Large intestine (tissue), 3 donors: ENCODE data around the gene CCDC24. TPM values are rescaled to one million over a fixed set of nuclear protein-coding genes. Genes with fewer than 3 reads are reported as not detected.

Source experiments
- DNase-seq, 2 donors: peaks; one replicate each; pipeline versions ENCODE4 v3.0.0 to v3.0.0-alpha.2; 2013
- H3K27ac ChIP-seq: one replicate; pipeline ENCODE4 v1.5.1; 2013; ENCODE audit warnings: low read length
- H3K27me3 ChIP-seq: 2 replicates; pipeline ENCODE4 v1.6.1; 2013; ENCODE audit warnings: low read length; ENCODE audit not compliant: control insufficient read depth, insufficient read depth
- H3K36me3 ChIP-seq: 2 replicates; pipeline ENCODE4 v1.6.1; 2013; ENCODE audit warnings: low read length; ENCODE audit not compliant: control insufficient read depth, insufficient read depth
- H3K4me1 ChIP-seq: one replicate; pipeline ENCODE4 v1.6.1; 2013; ENCODE audit warnings: low read length; ENCODE audit not compliant: control insufficient read depth, insufficient read depth
- H3K4me3 ChIP-seq: one replicate; pipeline ENCODE4 v1.5.1; 2013; ENCODE audit warnings: low read length
- H3K9me3 ChIP-seq: one replicate; pipeline ENCODE4 v1.6.1; 2013; ENCODE audit warnings: mild to moderate bottlenecking, low read depth, low read length, moderate library complexity; ENCODE audit not compliant: control insufficient read depth
- WGBS: methylation state at CpG from one replicate; pipeline ENCODE4 v1.1.5; 2013; ENCODE audit warnings: low lambda C conversion rate; ENCODE audit not compliant: insufficient coverage; 5-methylcytosine and 5-hydroxymethylcytosine counted together
- polyA plus RNA-seq: library from polyadenylated mRNA; unstranded; fragments of 120-200 nt; gene quantifications from one replicate; pipeline ENCODE4 v1.2.1, GENCODE V29; 2013

CCDC24 gene
- polyA plus RNA-seq, 1 donor = 23.4 TPM

- Histone ChIP-seq H3K4me1 (peaks cover 29% of the 10 kb centered on the region), H3K9me3 (no peaks in the 10 kb centered on the region), H3K4me3 (peak within 1 kb of the TSS; percentile 94), H3K36me3 (peaks cover 32% of the 10 kb centered on the region), H3K27me3 (no peaks in the 10 kb centered on the region), H3K27ac (peak within 1 kb of the TSS; percentile 82)
- DNase-seq = peak; percentile 94 to 96
- no CpG with 5 or more reads among the region's 93 CpGs for WGBS
These were observed 16.8 kb upstream of the CCDC24 start, which contains the start of gene ATP6V0B for GRCh38 chr1:43974443-43975248. Gene ATP6V0B (plus strand): TSS chr1:43974960. CDS start chr1:43975041, 81 bp downstream.

- peak overlapping the region; percentile 94 for H3K4me3 ChIP-seq
- no peaks in the 10 kb centered on the region for H3K27me3 ChIP-seq
- WGBS = no CpG with 5 or more reads among the region's 34 CpGs
- H3K27ac ChIP-seq = peak overlapping the region; percentile 82
- H3K4me1 ChIP-seq = peaks cover 35% of the 10 kb centered on the region
- no peaks in the 10 kb centered on the region for H3K9me3 ChIP-seq
- peak in 1 of 2 donors; percentile 64 for DNase-seq
- H3K36me3 ChIP-seq = peaks cover 32% of the 10 kb centered on the region
These were observed 16.0 kb upstream of the CCDC24 start for GRCh38 chr1:43975249-43975961.

- Histone ChIP-seq H3K27ac (no peak overlapping the region), H3K4me3 (peak overlapping the region; percentile 94), H3K4me1 (peaks cover 40% of the 10 kb centered on the region), H3K9me3 (no peaks in the 10 kb centered on the region), H3K36me3 (peaks cover 32% of the 10 kb centered on the region), H3K27me3 (no peaks in the 10 kb centered on the region)
- no peak for DNase-seq
- WGBS = no CpG with 5 or more reads among the region's 4 CpGs
These were observed 15.4 kb upstream of the CCDC24 start for GRCh38 chr1:43976045-43976444.

- Histone ChIP-seq H3K4me1 (peaks cover 40% of the 10 kb centered on the region), H3K27ac (no peak overlapping the region), H3K9me3 (no peaks in the 10 kb centered on the region), H3K27me3 (no peaks in the 10 kb centered on the region), H3K4me3 (no peak overlapping the region), H3K36me3 (peaks cover 35% of the 10 kb centered on the region)
- no peak for DNase-seq
- 100% methylated on average over 1 of the region's 8 CpGs for WGBS
These were observed 14.5 kb upstream of the CCDC24 start for GRCh38 chr1:43976890-43977289.

- Histone ChIP-seq H3K36me3 (peaks cover 31% of the 10 kb centered on the region), H3K27me3 (no peaks in the 10 kb centered on the region), H3K27ac (no peak overlapping the region), H3K9me3 (no peaks in the 10 kb centered on the region), H3K4me1 (peaks cover 40% of the 10 kb centered on the region), H3K4me3 (no peak overlapping the region)
- no peak for DNase-seq
- no CpG with 5 or more reads among the region's 9 CpGs for WGBS
These were observed 13.8 kb upstream of the CCDC24 start for GRCh38 chr1:43977376-43978263.

GRCh38 chr1:43978264-43978550 is 13.2 kb upstream of the CCDC24 start:
- Histone ChIP-seq H3K36me3 (peaks cover 31% of the 10 kb centered on the region), H3K4me3 (peak overlapping the region; percentile 68), H3K4me1 (peaks cover 40% of the 10 kb centered on the region), H3K27ac (no peak overlapping the region), H3K9me3 (no peaks in the 10 kb centered on the region), H3K27me3 (no peaks in the 10 kb centered on the region)
- DNase-seq = no peak
- no CpG with 5 or more reads among the region's 5 CpGs for WGBS

GRCh38 chr1:43978551-43979260 is 12.7 kb upstream of the CCDC24 start, which contains the start of gene B4GALT2:
Gene B4GALT2 (plus strand): TSS chr1:43979210. CDS start chr1:43981161, 1,951 bp downstream.
- H3K9me3 ChIP-seq = no peaks in the 10 kb centered on the region
- WGBS = no CpG with 5 or more reads among the region's 54 CpGs
- H3K4me3 ChIP-seq = peak within 1 kb of the TSS; percentile 68
- H3K27ac ChIP-seq = peak within 1 kb of the TSS; percentile 28
- peaks cover 40% of the 10 kb centered on the region for H3K4me1 ChIP-seq
- peaks cover 31% of the 10 kb centered on the region for H3K36me3 ChIP-seq
- H3K27me3 ChIP-seq = no peaks in the 10 kb centered on the region
- DNase-seq = peak in 1 of 2 donors; percentile 65

GRCh38 chr1:43979261-43979527 is 12.2 kb upstream of the CCDC24 start:
- peak overlapping the region; percentile 45 for H3K4me3 ChIP-seq
- peaks cover 31% of the 10 kb centered on the region for H3K36me3 ChIP-seq
- no peak overlapping the region for H3K27ac ChIP-seq
- DNase-seq = no peak
- H3K27me3 ChIP-seq = no peaks in the 10 kb centered on the region
- H3K9me3 ChIP-seq = no peaks in the 10 kb centered on the region
- WGBS = no CpG with 5 or more reads among the region's 45 CpGs
- peaks cover 40% of the 10 kb centered on the region for H3K4me1 ChIP-seq

- H3K4me1 ChIP-seq = peaks cover 40% of the 10 kb centered on the region
- DNase-seq = peak; percentile 68 to 82
- H3K27ac ChIP-seq = peak overlapping the region; percentile 28
- H3K9me3 ChIP-seq = no peaks in the 10 kb centered on the region
- peaks cover 34% of the 10 kb centered on the region for H3K36me3 ChIP-seq
- WGBS = no CpG with 5 or more reads among the region's 45 CpGs
- no peaks in the 10 kb centered on the region for H3K27me3 ChIP-seq
- peak overlapping the region; percentile 45 for H3K4me3 ChIP-seq
These were observed 11.7 kb upstream of the CCDC24 start for GRCh38 chr1:43979528-43980254.
